Vagina (tissue), 2 donors: ENCODE results near the gene PLEKHM3.

Experiments
- POLR2A ChIP-seq, 2 donors: fragments of 450-650 bp; IDR thresholded peaks; one replicate each; pipeline ENCODE4 v1.6.1; 2017; ENCODE audit warnings: antibody characterized with exemption in 2 of 2, mild to moderate bottlenecking in 2 of 2, moderate library complexity in 2 of 2
- TF ChIP-seq, protein P1 (sequence below), 3 experiments: fragments of 450-650 bp in 2 of 3; fragments of 200-600 bp in 1 of 3; sonication (generic) in 1 of 3; IDR thresholded peaks; one replicate each; pipeline ENCODE4 v1.5.1; 2017 to 2019; ENCODE audit warnings: antibody characterized with exemption in 3 of 3, mild to moderate bottlenecking in 2 of 3, moderate library complexity in 2 of 3

DNA sequence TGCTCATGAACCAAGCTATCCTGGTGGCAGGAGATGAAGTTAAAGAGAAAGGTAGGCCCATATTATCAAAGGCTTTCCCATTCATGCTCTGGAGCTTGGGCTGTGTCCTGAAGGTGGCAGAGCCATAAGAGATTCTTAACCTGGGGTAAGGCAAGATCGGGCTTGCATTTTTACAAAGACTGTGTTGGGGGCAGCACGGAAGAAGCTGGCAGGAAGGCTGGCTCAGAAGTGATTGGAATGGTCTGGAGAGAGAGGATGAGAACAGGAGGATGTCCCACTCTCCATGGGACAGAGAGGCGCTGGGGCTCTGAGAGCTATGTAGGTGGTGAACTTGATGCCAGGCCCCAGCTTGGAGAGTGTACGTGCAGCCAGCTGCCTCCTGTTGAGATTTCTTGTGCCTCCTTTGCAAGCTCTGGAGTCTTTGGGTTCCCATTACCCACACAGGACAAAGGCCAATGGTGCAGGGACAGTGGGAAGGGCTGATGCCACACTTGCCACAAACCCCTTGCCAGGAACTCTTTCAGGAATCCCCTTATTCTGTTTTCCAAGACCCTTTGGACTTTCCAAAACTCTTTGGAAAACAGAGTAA lies 215.0 kb downstream of the PLEKHM3 start:
- no peak for TF ChIP-seq POLR2A (IDR thresholded peaks at IDR 0.05)
- TF ChIP-seq, protein P1, sequence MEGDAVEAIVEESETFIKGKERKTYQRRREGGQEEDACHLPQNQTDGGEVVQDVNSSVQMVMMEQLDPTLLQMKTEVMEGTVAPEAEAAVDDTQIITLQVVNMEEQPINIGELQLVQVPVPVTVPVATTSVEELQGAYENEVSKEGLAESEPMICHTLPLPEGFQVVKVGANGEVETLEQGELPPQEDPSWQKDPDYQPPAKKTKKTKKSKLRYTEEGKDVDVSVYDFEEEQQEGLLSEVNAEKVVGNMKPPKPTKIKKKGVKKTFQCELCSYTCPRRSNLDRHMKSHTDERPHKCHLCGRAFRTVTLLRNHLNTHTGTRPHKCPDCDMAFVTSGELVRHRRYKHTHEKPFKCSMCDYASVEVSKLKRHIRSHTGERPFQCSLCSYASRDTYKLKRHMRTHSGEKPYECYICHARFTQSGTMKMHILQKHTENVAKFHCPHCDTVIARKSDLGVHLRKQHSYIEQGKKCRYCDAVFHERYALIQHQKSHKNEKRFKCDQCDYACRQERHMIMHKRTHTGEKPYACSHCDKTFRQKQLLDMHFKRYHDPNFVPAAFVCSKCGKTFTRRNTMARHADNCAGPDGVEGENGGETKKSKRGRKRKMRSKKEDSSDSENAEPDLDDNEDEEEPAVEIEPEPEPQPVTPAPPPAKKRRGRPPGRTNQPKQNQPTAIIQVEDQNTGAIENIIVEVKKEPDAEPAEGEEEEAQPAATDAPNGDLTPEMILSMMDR (IDR thresholded peaks at IDR 0.05) = no peak
